ENCODE results near the gene DUSP2.

The DUSP2 gene

GRCh38 chr2:96129528-96130120, 15.6 kb downstream of the DUSP2 start:
- DNase-seq = no peak

- DNase-seq = no peak
Measured at GRCh38 chr2:96128456-96128855, 16.8 kb downstream of the DUSP2 start.

GRCh38 chr2:96124406-96125265, 20.6 kb downstream of the DUSP2 start:
- no peak for DNase-seq

- DNase-seq = no peak
Measured at GRCh38 chr2:96123936-96124335, 21.3 kb downstream of the DUSP2 start.

GRCh38 chr2:96123290-96123689, 21.9 kb downstream of the DUSP2 start:
- DNase-seq = no peak

- no peak for DNase-seq
Measured at GRCh38 chr2:96122391-96122790, 22.8 kb downstream of the DUSP2 start.

- DNase-seq = no peak
Measured at GRCh38 chr2:96121414-96121813, 23.8 kb downstream of the DUSP2 start.

- DNase-seq = no peak
Measured at GRCh38 chr2:96120991-96121390, 24.2 kb downstream of the DUSP2 start.

GRCh38 chr2:96120091-96120720, 25.0 kb downstream of the DUSP2 start:
- DNase-seq = no peak

GRCh38 chr2:96119389-96119751, 25.9 kb downstream of the DUSP2 start:
- DNase-seq = no peak

GRCh38 chr2:96118698-96119388, 26.4 kb downstream of the DUSP2 start:
- DNase-seq = no peak

GRCh38 chr2:96117701-96118588, 27.3 kb downstream of the DUSP2 start:
- DNase-seq = no peak

GRCh38 chr2:96116879-96117533, 28.2 kb downstream of the DUSP2 start:
- peak; percentile 63 for DNase-seq

- DNase-seq = peak; percentile 73
Measured at GRCh38 chr2:96116424-96116878, 28.8 kb downstream of the DUSP2 start, which contains the start of gene ADRA2B. Gene ADRA2B, minus strand, starts transcription at chr2:96116571. Its CDS starts 422 bp downstream, at chr2:96116149.

GRCh38 chr2:96115631-96116423, 29.4 kb downstream of the DUSP2 start:
- DNase-seq = no peak

- no peak for DNase-seq
Measured at GRCh38 chr2:96114903-96115581, 30.2 kb downstream of the DUSP2 start.

GRCh38 chr2:96114546-96114902, 30.7 kb downstream of the DUSP2 start:
- no peak for DNase-seq

- no peak for DNase-seq
Measured at GRCh38 chr2:96113951-96114350, 31.3 kb downstream of the DUSP2 start.

GRCh38 chr2:96113367-96113677, 31.9 kb downstream of the DUSP2 start:
- DNase-seq = peak; percentile 23
